ENCODE results near the gene NISCH.

GRCh38 chr3:52458031-52458760 lies 2.8 kb downstream of the NISCH start:
- no peak for TF ChIP-seq TARDBP (IDR thresholded peaks at IDR 0.05)
- TF ChIP-seq SUZ12 (IDR thresholded peaks at IDR 0.05), result no peak
- TF ChIP-seq FOXM1 (IDR thresholded peaks at IDR 0.05; ENCODE audit: borderline replicate concordance), result no peak
- no peak for TF ChIP-seq NFRKB (IDR thresholded peaks at IDR 0.05)
- no peak for TF ChIP-seq BHLHE40 (IDR thresholded peaks at IDR 0.05; ENCODE audit: borderline replicate concordance)
- no peak for TF ChIP-seq ARNT (IDR thresholded peaks at IDR 0.05)
- TF ChIP-seq SP1 (IDR thresholded peaks at IDR 0.05), result no peak
- TF ChIP-seq HDGF (IDR thresholded peaks at IDR 0.05; ENCODE audit: borderline replicate concordance), result no peak
- TF ChIP-seq ELF4 (IDR thresholded peaks at IDR 0.05), result no peak
- TF ChIP-seq FOXA1 (IDR thresholded peaks at IDR 0.05), result no peak
- no peak for TF ChIP-seq L3MBTL2 (conservative IDR thresholded peaks at IDR 0.05)
- no peak for TF ChIP-seq CTBP1 (IDR thresholded peaks at IDR 0.05; ENCODE audit: borderline replicate concordance)
- TF ChIP-seq, protein P1, sequence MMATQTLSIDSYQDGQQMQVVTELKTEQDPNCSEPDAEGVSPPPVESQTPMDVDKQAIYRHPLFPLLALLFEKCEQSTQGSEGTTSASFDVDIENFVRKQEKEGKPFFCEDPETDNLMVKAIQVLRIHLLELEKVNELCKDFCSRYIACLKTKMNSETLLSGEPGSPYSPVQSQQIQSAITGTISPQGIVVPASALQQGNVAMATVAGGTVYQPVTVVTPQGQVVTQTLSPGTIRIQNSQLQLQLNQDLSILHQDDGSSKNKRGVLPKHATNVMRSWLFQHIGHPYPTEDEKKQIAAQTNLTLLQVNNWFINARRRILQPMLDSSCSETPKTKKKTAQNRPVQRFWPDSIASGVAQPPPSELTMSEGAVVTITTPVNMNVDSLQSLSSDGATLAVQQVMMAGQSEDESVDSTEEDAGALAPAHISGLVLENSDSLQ (IDR thresholded peaks at IDR 0.05), result no peak
- TF ChIP-seq ZNF384 (IDR thresholded peaks at IDR 0.05), result no peak

Data from HEK293T (cell line).